Liver (tissue), 9 donors: Measurements from ENCODE around the gene CALML3. TPM values are rescaled to one million over a fixed set of nuclear protein-coding genes. Genes with fewer than 3 reads are reported as not detected.

Experiments
- DNase-seq: peaks from one replicate; pipeline ENCODE4 v3.0.0-alpha.2; 2017; ENCODE audit warnings: low spot score
- H3K27ac ChIP-seq, 2 donors: one replicate each; pipeline ENCODE4 v1.7.0; 2013; ENCODE audit warnings: inconsistent platforms in 2 of 2, low read length in 2 of 2, control low read depth in 1 of 2, low read depth in 1 of 2, mild to moderate bottlenecking in 1 of 2
- H3K27me3 ChIP-seq, 4 donors: one replicate each; pipeline versions ENCODE4 v1.6.1 to v1.7.0; 2013; ENCODE audit warnings: low read length in 3 of 4, inconsistent platforms in 1 of 4, mild to moderate bottlenecking in 1 of 4, moderate library complexity in 1 of 4; ENCODE audit not compliant: control insufficient read depth in 4 of 4, insufficient read depth in 4 of 4
- H3K36me3 ChIP-seq, 4 donors: one replicate each; pipeline versions ENCODE4 v1.6.1 to v1.7.0; 2013; ENCODE audit warnings: low read length in 3 of 4, mild to moderate bottlenecking in 3 of 4, low read depth in 1 of 4, moderate library complexity in 1 of 4; ENCODE audit not compliant: control insufficient read depth in 4 of 4, insufficient read depth in 3 of 4
- H3K4me1 ChIP-seq, 4 donors: one replicate each; pipeline versions ENCODE4 v1.6.1 to v1.7.0; 2013; ENCODE audit warnings: low read length in 3 of 4, mild to moderate bottlenecking in 3 of 4, moderate library complexity in 1 of 4; ENCODE audit not compliant: control insufficient read depth in 4 of 4, insufficient read depth in 4 of 4
- H3K4me3 ChIP-seq, 3 donors: one replicate each; pipeline versions ENCODE4 v1.6.1 to v1.7.0; 2013; ENCODE audit warnings: low read length in 3 of 3, control low read depth in 1 of 3, low read depth in 1 of 3, mild to moderate bottlenecking in 1 of 3
- H3K9ac ChIP-seq, 2 donors: one replicate each; pipeline ENCODE4 v1.7.0; 2013; ENCODE audit warnings: low read length in 2 of 2, mild to moderate bottlenecking in 2 of 2, moderate library complexity in 2 of 2, control low read depth in 1 of 2, low read depth in 1 of 2
- H3K9me3 ChIP-seq, 4 donors: one replicate each; pipeline versions ENCODE4 v1.6.1 to v1.7.0; 2013; ENCODE audit warnings: low read length in 3 of 4; ENCODE audit not compliant: control insufficient read depth in 4 of 4
- ATF3 ChIP-seq: IDR thresholded peaks from 2 replicates; pipeline ENCODE4 v1.6.1; 2016; ENCODE audit warnings: antibody characterized with exemption
- CTCF ChIP-seq: fragments of 150-350 bp; IDR thresholded peaks from 2 replicates; pipeline ENCODE4 v1.5.1; 2017; ENCODE audit warnings: improper control_type of control experiment, low read depth, low read length; ENCODE audit not compliant: missing input control
- EGR1 ChIP-seq, 2 donors: IDR thresholded peaks; 2 replicates each; pipeline ENCODE4 v1.6.1; 2016 to 2018; ENCODE audit warnings: antibody characterized with exemption in 2 of 2, low read depth in 2 of 2
- FOXA1 ChIP-seq: IDR thresholded peaks from 2 replicates; pipeline ENCODE4 v1.6.1; 2016; ENCODE audit warnings: antibody characterized with exemption
- FOXA2 ChIP-seq: IDR thresholded peaks from 2 replicates; pipeline ENCODE4 v1.6.1; 2016; ENCODE audit warnings: antibody characterized with exemption
- GABPA ChIP-seq, 2 donors: IDR thresholded peaks in 1 of 2; conservative IDR thresholded peaks in 1 of 2; 2 replicates each; pipeline ENCODE4 v1.6.1; 2016; ENCODE audit warnings: antibody characterized with exemption in 2 of 2, mild to moderate bottlenecking in 1 of 2, moderate library complexity in 1 of 2
- HNF4A ChIP-seq, 2 donors: conservative IDR thresholded peaks; 2 replicates each; pipeline ENCODE4 v1.6.1; 2016; ENCODE audit warnings: antibody characterized with exemption in 2 of 2, mild to moderate bottlenecking in 2 of 2
- HNF4G ChIP-seq: IDR thresholded peaks from 2 replicates; pipeline ENCODE4 v1.6.1; 2016; ENCODE audit warnings: antibody characterized with exemption
- JUND ChIP-seq, 2 donors: IDR thresholded peaks; 2 replicates each; pipeline ENCODE4 v1.6.1; 2016; ENCODE audit warnings: antibody characterized with exemption in 2 of 2
- MAX ChIP-seq: IDR thresholded peaks from 2 replicates; pipeline ENCODE4 v1.6.1; 2016; ENCODE audit warnings: antibody characterized with exemption
- NR2F2 ChIP-seq: IDR thresholded peaks from 2 replicates; pipeline ENCODE4 v1.6.1; 2016; ENCODE audit warnings: antibody characterized with exemption
- RAD21 ChIP-seq, 2 donors: IDR thresholded peaks; 2 replicates each; pipeline ENCODE4 v1.6.1; 2016; ENCODE audit warnings: antibody characterized with exemption in 2 of 2, mild to moderate bottlenecking in 2 of 2
- REST ChIP-seq: IDR thresholded peaks from 2 replicates; pipeline ENCODE4 v1.6.1; 2016; ENCODE audit warnings: antibody characterized with exemption, mild to moderate bottlenecking
- RXRA ChIP-seq, 2 donors: IDR thresholded peaks; 2 replicates each; pipeline ENCODE4 v1.6.1; 2017 to 2018; ENCODE audit warnings: antibody characterized with exemption in 2 of 2, mild to moderate bottlenecking in 1 of 2
- SP1 ChIP-seq: IDR thresholded peaks from 2 replicates; pipeline ENCODE4 v1.6.1; 2018; ENCODE audit warnings: antibody characterized with exemption, mild to moderate bottlenecking
- TAF1 ChIP-seq: conservative IDR thresholded peaks from 2 replicates; pipeline ENCODE4 v1.6.1; 2016; ENCODE audit warnings: antibody characterized with exemption, mild to moderate bottlenecking
- YY1 ChIP-seq: IDR thresholded peaks from 2 replicates; pipeline ENCODE4 v1.6.1; 2016; ENCODE audit warnings: antibody characterized with exemption, mild to moderate bottlenecking
- ZBTB33 ChIP-seq: IDR thresholded peaks from 2 replicates; pipeline ENCODE4 v1.6.1; 2016; ENCODE audit warnings: antibody characterized with exemption
- WGBS: extraction: QIAGEN DNeasy Blood & Tissue Kit; methylation state at CpG from one replicate; pipeline ENCODE4 v1.1.7; 2013; 5-methylcytosine and 5-hydroxymethylcytosine counted together
- polyA plus RNA-seq, 2 donors: library from polyadenylated mRNA; stranded (reverse) in 1 of 2; unstranded in 1 of 2; fragments of 200-250 nt in 1 of 2; fragments of >200 nt in 1 of 2; fragmentation: Nextera tagmentation in 1 of 2; extraction: Ambion mirVana in 1 of 2; gene quantifications; one replicate each; pipeline versions ENCODE4 v1.2.1 to v1.2.3, GENCODE V29; 2013 to 2015
- total RNA-seq, 2 donors: library from RNA; depleted of rRNA; stranded (reverse); fragments of >200 nt; gene quantifications; one replicate each; pipeline ENCODE4 v1.2.3, GENCODE V29; 2014
- donor health status: healthy.
- donor health status: healthy.
- donor health status: healthy.
- donor health status: healthy.
- donor health status: healthy.

Gene CALML3
- total and polyA plus RNA-seq, 4 donors: not detected

DNA sequence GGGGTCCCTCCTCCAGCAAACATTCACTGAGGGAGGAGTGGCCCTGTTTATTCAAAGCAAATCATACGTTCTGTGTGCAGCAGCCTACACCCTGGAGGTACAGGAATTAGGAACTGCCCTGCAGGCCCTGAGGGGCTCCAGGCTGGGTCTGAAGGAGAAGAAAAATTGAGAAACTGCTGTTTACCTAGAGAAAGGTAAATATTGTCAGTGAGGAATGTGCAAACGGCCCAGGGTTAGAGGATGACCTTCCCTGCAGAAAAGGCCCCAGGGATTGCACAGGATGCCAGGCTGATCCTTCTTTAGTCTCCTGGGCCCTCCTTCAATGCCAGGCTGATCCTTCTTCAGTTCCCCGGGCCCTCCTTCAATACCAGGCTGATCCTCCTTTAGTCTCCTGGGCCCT is 31.1 kb upstream of the CALML3 start:
- Histone ChIP-seq H3K4me3 (no peak overlapping the region), H3K27ac (no peak overlapping the region), H3K9ac (no peak overlapping the region), H3K9me3 (peaks cover 0 to 3% (median 0%) of the 10 kb centered on the region in 4 donors), H3K27me3 (no peaks in the 10 kb centered on the region), H3K4me1 (peaks cover 0 to 10% (median 8%) of the 10 kb centered on the region in 4 donors), H3K36me3 (no peaks in the 10 kb centered on the region)
- TF ChIP-seq FOXA2: peak; percentile 85
- TF ChIP-seq JUND (IDR thresholded peaks at IDR 0.05): no peak
- peak; percentile 58 for TF ChIP-seq FOXA1
- TF ChIP-seq HNF4G: no peak
- TF ChIP-seq ZBTB33: no peak
- TF ChIP-seq REST: no peak
- peak in 1 of 2 donors; percentile 12 for TF ChIP-seq HNF4A (conservative IDR thresholded peaks at IDR 0.05)
- no peak for TF ChIP-seq GABPA (IDR thresholded peaks at IDR 0.05 in 1 of 2, conservative IDR thresholded peaks at IDR 0.05 in 1 of 2)
- no peak for DNase-seq
- WGBS: 55% methylated on average over 3 of the region's 3 CpGs

- DNase-seq: no peak
- Histone ChIP-seq H3K27me3 (no peaks in the 10 kb centered on the region), H3K4me3 (no peak overlapping the region), H3K27ac (no peak overlapping the region), H3K9me3 (peaks cover 0 to 3% (median 0%) of the 10 kb centered on the region in 4 donors), H3K4me1 (peaks cover 0 to 10% (median 8%) of the 10 kb centered on the region in 4 donors), H3K9ac (no peak overlapping the region), H3K36me3 (no peaks in the 10 kb centered on the region)
- WGBS: 88% methylated on average over 8 of the region's 8 CpGs
- TF ChIP-seq GABPA (IDR thresholded peaks at IDR 0.05 in 1 of 2, conservative IDR thresholded peaks at IDR 0.05 in 1 of 2) (no peak), RXRA (IDR thresholded peaks at IDR 0.05) (no peak), MAX (no peak), ZBTB33 (no peak), YY1 (no peak), TAF1 (no peak), HNF4A (conservative IDR thresholded peaks at IDR 0.05) (no peak), FOXA2 (no peak), JUND (IDR thresholded peaks at IDR 0.05) (no peak), CTCF (no peak), REST (no peak), SP1 (no peak), EGR1 (IDR thresholded peaks at IDR 0.05; ENCODE audit: low read depth in 2 of 2) (no peak), ATF3 (no peak), NR2F2 (no peak), RAD21 (IDR thresholded peaks at IDR 0.05) (no peak), HNF4G (no peak), FOXA1 (no peak)
These were observed 30.1 kb upstream of the CALML3 start for GRCh38 chr10:5494611-5495010.
